HG02678 (cell line): Measurements from ENCODE around the gene ASXL1.

Experiments
- ATAC-seq: cut with Tn5 transposase; IDR thresholded peaks from one replicate; pipeline ENCODE4 v1.9.1; 2021; ENCODE audit warnings: mild to moderate bottlenecking, moderate library complexity; ENCODE audit not compliant: unreplicated experiment

Gene ASXL1

DNA sequence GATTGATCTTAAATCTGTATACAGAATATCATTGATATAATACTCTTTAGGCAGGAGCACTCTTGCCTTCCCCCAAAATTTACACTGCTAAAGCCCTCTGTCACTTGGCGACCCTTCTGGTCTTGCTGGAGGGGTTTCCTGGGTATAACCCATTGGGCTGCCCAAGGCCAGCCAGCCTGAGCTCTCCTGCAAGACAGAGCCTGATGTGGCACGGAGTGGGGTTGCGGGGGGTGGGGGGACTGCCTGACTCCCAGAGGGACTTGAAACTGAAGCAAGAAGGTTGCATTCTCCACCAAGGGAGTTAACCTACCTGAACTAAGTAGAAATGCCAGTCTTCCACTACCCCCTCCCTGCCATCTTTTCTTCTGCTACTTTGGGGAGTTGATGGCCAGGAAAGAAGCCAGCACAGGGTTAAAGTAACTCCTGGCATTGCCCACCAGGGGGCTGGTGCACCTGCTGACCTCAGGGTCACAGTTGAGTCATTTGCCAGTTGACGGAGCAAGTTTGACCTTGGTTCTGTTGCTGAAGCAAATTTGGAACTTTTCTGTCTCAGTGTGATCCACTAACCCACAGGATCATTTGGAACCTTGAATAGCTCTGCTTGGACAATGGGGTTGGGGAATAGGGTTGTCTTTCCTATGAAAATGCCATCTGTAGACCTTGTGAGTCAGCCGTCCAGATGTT, 79.4 kb downstream of the ASXL1 start:
- no peak for ATAC-seq

DNA sequence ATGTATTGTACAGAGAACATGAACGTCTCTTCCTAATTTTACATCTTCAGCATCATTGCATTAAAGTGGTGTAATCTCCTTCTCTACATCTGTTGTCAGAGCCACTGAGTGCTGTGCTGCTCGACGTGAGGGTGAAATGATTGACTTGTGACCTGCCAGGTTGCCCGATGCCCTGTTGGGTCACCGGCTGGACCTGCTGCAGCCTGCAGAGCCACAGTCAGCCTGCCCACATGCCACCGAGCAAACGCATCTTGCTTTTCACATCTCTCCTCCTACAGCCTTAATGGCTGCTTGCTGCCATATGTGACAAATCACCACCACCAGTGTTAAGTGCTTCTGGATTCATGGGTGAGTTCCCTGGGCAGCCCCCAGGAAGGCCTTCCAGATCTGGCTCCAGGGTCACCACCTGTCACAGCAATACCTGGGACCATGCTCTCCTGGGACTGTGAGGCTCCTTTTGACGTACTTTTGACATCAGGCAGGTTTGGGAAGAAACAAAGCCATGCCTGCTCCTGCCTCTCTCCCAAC, 80.3 kb downstream of the ASXL1 start:
- no peak for ATAC-seq

DNA sequence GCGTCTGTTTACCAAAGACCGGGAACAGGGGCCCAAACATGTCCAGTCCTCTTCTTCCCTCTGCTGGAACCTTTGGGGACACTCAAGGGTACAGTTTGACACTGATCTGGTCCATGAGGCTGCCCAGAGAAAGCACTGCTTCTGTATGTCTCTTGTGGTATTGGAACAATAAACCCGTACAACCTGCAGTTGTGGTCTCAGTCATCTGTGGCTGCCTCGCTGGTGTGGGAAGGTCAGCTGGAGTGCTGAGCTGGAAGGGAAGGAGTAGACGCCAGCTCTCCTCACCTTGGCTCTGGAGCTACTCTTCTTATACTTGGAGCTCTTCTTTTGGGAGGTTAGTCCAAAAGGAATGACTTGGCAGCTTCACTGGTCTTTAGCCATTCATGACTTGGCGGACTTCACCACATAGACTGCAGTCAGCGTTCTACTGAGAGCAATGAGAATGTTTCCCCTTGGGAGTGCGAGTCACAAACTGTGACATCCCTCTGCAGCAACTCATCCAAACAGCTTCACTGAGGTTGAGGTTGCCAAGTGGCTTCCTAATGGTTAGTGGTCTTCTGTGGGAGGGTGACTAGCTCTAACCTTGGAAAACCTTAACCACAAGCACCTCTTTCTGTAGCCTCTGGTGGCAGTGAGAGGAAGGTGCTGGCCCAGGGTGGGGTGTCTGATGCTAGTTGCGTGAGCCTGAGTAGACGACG, 81.2 kb downstream of the ASXL1 start:
- no peak for ATAC-seq

DNA sequence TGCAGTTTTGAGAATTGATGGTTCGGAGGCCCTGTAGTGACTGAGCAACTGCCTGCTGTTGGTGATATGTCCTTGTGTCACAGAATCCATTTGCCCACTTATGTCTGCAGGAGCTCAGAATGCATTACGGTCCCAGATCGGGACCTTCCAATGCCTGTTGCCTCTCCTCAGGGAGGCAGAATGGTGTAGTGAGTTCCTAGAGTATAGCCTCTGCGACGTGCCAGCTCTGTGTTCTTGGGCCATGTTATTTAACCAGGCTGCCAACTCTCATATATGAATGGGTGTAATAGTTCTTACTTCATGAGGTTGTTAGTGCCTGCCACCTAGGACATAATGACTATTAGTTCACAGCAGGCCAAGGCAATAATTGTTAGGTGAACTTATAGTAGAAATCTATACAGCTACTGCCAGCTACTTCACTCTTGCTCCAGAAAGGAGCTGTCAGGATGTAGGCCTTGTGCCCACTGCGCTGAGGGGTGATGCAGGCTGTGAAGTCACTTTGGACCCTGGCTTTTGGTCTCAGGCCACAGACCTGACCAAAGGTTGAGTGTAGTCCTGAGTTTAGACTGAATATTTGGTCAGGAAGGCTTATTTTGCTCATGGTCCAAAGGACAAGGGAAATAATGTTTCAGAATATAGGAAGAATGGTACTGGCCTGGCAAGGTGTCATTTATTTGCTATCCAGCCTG, 82.1 kb downstream of the ASXL1 start:
- ATAC-seq: no peak

DNA sequence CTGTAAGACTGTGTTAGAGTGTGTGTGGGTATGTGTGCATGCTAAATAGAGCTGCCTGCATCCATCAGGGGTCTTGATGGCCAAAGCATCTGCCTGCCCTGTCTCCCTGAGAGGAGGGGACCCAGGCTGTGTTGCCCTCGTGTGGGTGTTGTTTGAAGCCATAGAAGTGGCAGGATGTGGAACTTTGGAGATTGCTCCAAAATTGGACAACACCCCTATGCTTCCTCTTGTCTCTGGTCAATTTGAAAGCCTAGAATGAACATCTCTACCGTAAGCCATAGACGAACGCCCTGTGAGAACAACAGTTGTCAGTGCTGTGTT, 82.6 kb downstream of the ASXL1 start:
- ATAC-seq: no peak

DNA sequence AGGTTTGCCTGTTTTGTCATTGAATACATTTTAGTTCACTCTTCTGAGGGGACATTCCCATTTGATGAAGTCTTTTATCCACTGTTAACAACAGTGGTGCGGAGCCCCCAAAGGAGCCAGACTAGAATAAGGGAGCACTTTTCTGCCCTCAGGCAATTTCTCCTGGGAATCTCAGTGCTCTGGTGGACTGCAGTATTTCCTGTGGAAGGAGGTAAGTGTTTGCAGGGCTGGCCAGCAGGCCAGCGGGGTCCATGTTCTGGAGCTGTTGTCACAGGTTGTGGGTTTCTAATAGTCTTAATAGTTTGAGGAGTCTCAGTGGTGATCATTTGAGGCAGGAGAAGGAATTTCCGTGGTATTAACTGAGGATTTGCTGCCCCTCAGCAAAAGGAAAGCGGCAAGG, 83.5 kb downstream of the ASXL1 start:
- no peak for ATAC-seq

DNA sequence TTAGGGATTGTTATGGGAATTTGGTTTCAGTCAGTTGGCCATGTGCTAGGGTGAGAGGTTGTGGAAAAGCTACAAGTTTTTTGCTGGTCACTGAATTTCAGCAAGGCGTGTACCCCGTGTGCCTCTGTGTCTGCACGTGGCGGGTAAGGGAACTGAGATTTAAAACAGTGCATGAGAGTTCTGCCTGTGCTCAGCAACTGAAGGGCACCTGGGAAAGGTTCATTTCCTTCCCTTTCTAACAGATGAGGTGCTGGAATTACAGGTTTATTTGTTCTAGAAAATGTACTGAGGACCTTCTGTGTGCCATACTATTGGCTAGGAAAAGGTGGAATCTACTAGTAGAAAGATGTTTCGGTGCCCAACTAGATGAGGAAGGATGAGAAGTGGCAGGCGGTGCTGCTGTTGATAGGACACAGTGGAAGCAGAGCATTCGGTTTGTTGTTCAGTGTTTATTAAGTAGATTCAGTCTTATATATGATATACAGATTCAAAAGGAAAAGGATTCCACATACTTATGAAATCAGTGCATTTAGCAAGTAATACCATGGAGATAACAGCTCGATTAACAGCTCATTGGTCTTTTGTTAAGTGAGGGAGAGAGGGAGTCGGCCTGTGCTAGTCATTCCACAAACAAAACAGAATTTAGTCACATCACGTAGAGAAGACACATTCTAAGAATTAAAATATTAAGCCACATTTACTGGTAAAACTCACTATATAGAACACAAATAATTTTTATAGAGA, 84.7 kb downstream of the ASXL1 start:
- ATAC-seq: no peak

DNA sequence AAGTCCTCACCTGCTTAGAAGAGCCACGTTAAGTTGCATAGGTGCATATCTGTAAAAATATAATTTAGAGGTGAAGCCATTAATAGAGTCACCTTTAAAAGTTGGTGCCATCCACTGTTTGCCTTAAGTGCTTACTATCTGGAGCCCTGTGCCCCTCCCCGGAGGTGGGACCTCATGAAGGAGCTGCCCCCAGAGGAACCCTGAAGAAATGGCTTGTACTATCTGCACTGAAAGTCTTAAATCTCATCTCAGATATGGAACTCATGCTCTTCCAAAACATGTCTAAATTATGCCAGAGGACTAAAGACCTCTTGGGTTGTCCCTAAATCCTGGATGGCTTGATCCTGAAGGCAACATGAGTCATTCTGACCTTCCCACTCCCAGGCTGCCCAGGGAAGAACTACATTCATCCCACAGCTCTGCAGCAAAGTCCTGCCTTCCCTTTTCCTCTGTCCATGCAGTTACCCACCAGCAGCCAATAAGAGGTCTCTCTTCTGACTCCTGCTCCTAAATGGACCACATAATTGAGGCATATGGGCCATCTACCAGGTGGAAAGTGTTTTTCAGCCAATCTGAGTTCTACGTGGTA, 85.3 kb downstream of the ASXL1 start:
- ATAC-seq: no peak

DNA sequence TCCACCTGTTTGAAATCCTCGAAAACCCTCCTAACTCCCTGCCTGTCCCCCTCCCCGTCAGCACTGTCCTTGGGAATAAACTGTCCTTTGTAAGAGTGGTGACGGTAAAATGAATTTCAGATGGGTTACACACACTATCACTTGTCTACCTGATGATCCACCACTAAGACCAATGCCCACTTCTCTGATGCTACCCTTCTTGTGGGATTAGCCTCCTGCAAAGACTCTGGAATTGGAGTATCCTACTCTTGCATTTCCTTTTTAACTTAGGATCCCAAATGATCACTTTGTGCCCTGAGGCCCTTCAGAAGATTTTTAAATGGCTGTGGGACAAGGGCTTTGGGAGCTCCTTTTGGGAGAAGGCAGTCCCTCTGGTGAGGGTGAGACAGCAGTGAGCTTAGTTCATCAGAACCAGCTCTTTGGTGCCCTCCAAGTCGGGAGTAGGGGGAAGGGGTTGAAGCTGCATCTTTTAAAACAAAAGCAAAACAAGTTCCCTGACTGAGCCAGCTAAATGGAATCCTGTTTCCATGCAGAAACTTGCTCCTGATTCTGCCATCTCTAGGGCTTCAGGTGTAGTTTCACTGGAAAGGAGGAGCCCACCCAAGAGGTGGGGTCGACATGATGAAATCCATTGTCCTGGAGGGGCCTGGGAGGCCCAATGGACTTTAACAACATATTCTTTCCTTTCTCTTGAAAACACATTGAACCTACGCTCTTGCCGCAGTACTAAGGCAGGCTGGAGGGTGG, 86.5 kb downstream of the ASXL1 start:
- no peak for ATAC-seq

DNA sequence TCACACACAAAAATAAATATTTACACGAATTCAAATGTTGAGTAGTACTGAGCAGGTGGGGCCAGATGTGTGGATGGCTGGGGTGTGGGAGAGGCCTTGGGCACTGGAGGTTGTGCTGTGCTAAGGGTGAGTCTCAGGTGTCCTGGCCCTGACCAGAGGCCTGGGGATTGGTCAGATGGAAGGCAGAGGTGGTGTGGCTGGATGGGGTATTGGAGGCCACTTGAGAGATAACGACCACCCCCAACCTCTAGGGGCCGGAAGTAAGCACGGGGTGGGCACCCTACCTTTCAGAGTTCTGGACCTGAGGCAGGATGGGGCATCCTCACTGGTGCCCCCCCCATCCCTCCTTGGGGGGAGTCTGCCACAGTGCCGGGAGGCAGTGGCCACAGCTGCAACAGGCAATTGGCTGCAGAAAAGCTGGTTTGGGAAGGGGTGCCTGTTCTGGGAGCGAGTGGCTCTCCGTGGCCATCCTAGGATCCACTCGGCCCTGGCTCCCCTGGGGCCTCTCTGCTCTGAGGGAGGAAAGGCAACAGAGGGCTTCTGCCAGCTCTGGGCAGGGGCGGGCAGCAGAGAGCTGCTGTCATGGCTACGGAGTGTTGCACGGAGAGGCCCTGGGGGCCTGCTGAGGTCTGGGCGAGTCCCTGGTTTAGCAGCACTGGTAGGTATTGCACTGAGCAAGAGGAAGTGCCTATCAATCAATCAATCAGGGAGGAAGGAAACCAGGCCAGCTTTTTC, 87.6 kb downstream of the ASXL1 start:
- ATAC-seq: no peak

DNA sequence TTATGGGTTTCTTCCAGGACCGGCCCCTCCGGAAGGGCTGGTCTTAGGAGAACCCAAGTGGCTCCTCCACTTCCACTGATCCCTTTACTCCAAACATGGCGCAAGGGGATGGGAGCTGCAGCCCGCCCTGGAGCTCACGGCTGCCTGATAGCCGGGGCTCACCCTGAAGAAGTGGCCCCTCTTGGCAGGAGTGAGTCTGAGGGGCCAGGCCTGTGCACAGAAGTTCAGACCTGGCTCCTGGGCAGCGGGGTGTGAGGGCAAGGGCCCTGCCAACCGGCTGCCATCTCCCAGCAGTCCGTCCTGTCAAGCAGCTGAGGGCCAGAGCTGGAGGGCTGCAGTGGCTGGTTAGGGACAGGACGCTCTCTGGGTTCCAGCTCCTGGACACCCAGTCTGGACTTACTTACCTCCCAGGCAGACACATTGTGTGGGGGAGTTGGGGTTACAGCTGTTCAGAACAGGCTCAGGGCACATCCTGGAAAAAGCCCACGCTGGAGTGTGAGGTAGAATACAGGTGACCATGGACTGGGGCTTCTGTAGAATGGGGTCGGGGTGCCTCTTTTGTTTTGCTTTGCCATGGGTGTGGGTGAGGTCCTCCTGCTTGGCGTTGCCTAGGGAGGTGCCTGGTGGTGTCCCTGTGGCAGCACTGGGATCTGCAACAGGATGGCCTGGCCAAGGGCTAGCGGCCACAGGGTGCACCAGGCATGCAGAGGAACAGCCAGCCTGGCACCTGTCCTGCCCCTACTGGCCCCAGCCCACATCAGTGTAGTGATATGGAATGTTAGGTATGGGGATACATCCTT, 88.4 kb downstream of the ASXL1 start:
- no peak for ATAC-seq

DNA sequence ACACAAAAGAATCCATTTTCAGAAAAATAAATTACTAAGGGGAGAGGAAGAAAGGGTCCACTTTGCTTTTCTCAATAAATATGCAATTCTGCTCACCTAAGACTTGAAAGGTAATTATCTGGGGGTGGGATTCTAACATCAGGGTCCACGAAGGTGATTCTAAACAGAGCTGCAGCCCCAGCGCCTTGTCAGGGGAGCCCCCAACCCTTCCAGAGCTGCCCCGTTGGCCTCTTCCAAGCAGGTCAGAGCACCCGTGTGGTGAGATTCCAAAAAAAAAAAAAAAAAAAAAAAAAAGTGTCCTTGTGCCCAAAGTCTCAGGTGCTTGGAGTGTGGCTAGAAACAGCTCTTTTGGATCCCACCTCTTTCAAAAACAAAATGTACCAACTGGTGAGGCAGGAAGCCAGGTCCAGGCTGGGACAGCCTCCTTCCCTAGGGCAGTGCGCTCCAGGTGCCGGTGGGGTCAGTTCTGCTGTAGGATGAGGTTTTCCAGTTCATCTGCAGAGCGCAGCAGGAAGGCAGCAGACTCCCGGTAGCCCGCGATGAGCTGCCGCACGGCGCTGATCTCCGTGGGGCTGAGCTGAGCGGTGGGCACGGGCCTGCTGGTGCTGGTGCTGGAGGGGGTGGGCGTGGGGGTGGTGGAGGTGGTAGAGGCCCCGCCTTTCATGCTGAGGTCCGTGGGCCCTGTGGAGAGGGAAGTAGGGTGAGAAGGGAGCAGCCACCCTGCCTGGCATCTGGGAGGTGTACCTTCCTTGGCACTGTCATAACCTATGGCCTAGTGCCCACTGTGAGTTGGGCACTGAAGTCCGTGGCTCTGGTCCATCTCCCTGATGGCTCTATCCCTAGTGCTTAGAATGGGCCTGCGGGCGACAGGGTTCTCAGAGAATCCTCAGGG, 89.3 kb downstream of the ASXL1 start:
- no peak for ATAC-seq

DNA sequence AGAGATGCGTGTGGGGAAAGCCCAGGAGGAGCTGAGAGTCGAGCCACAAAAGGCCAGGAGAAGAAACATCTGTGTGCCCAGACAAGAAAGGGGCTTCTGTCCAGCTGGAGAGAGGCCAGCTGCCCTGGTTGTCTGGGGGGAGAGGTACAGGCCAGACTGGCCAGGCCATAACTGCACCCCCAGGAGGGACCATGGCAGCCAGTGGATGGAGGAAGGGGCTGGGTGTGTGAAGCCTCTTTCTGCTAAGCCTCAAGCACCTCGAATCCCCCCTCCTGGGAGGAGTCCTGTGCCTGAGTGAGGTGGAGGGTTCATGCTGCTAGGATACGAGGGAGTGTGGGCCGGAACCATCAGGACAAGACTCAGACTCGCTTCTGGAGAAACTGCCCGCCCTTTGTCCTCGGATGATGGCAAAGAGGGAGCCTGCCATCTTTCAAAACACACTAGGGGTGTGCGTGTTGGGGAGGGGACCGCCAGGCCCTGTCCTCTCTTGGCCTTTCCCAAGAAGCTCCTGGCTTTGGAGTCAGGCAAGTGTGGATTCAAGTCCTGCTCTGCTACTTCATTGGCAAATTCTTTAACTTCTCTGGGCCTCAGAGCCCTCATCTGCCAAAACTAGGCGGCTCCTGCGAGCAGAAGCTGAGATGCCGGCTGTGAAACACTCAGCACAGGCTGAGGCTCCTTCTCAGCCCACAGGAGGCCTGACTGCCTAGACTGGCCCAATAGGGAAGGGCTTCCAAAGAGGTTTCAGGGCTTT, 90.3 kb downstream of the ASXL1 start:
- ATAC-seq: no peak

DNA sequence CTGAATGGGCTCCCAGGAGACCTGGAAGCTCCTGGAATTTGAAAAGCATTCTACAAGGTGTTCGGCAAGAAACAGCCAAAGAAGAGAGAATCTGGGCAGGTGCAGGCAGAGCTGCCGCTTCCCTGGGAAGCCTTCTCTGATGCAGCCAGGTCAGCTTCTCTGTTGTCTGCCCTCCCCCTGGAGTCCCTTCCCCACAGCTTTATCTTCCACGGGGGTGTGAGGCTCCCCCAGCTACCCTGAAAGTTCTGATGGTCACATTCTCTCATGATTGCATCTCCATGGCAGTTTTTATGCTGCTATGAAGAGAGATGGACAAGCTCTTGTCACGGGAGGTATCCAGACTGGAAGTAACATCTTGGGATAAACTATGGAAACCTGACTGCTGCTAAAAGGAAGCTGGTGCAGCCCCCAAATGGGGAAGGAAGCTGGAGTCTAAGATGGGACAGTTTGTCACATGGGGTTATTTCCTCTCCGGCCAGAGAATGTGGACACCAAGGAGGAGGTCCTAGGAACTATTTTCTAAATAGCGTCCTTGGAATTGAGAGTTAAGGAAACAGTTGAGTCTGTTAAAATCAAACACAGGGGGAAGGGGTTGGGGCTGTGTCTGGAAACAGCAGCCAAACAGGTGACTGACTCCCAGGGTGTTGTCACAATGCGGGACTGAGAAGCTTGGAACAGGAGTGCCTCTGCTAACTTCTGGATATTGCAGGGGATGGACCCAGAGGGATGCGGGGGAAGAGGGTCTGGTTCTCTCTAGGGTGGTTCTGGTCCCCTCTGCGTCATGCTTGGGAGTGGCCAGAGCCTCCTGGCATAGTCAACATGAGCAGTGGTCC, 91.1 kb downstream of the ASXL1 start:
- ATAC-seq: no peak

DNA sequence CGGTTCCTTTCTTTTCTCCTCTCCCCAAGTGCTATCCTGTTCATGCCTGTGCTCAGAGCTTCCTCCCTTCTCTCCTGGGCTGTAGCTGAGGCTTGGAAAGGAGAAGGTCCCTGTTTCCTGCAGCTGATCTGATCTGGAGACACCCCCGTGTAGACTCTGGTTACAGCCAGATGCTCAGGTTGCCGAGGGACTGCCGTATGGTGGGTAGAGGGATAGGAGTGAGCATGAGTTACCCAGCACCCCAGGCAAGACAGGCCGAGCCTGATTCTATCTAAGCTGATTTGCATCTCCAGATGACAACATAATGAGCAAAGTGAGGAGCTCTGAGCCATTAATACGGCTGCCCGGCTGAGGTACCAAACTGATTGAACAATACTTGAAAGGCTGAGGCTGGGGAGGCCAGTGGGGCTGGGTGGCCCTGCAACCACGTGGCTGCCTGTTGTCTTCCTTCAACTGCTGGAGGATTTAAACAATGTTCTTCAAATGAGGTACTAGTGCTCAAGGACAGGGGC, 91.8 kb downstream of the ASXL1 start:
- no peak for ATAC-seq

DNA sequence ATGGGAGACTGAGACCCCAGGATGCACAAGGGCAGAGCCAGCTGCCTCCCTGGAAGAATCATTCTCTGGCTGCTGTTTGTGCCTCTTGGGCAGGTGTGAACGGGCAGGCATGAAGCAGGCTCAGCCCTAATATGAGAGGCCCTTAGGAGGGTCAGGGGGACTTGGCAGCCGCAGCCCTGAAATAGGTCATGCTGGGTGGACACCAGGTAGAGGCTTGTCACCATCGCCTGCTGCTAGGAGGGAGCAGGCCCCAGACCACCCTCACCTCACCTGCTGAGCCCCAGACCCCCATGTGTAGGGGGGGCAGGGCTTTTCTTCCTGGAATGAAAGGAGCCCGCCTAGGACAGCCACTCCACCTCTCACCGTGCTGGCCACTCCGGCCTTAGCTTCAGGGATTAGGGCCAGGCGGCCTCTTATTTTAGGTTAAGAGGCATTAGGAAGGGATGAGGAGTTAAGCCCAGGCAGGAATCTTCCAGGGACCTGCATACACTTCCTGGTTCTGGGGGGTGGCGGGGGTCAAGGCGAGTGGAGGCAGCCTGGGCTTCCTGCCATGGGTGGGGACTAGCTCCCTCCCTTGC, 92.4 kb downstream of the ASXL1 start:
- ATAC-seq: no peak
